Stimulated activated CD8-positive, alpha-beta memory T cell treated with anti-CD3 and anti-CD28 coated beads, Interleukin-12 subunit alpha, Interleukin-12 subunit beta, amount 100 ng/mL, for 4 hours (primary cell): ENCODE measurements around the gene NBEA.

ENCODE experiments used
- DNase-seq: peaks from one replicate; pipeline ENCODE4 v3.0.0-alpha.2; 2020; ENCODE audit warnings: low read depth

The NBEA gene

GRCh38 chr13:35279500-35279899, 337.4 kb downstream of the NBEA start:
- no peak for DNase-seq

DNA sequence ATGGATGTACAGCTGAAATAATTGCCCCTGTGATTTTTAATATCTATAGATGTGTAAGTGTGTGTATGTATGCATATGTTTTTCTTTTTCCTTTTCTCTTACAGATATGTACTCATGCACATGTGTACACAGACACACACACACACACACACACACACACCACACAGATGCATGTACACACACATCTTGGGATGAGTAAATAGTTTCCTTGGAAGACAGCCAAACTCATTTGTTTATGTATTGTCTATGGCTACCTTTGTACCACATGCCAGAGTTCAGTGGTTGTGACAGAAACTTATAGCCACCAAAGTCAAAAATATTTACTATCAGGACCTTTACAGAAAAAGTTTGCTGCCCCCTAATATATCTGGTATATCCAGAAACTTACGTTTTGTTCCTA, 341.8 kb downstream of the NBEA start:
- no peak for DNase-seq

- no peak for DNase-seq
Observed at GRCh38 chr13:35285677-35286076, 343.6 kb downstream of the NBEA start.

DNA sequence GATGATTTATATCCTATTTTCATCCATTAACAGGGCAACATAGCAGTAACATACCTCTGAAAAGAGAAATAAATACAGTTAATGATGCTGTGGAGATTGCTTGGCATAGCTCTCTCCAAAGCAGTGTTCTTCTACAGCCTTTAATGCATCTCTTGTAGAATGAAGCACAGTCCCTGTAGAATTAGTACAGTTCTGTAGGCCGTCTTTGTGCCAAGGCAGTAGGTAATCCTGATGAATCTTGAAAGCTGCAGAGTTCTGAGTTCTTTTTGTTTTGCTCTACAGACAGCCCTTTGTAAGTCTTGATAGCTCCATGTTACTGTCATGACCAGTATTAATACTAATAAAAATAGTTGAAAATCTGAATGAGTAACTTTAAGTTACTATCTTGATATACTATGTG, 350.3 kb downstream of the NBEA start:
- DNase-seq = no peak

- DNase-seq = no peak
Observed at GRCh38 chr13:35293579-35294226, 351.6 kb downstream of the NBEA start.

GRCh38 chr13:35309706-35310105, 367.6 kb downstream of the NBEA start:
- DNase-seq = no peak

DNA sequence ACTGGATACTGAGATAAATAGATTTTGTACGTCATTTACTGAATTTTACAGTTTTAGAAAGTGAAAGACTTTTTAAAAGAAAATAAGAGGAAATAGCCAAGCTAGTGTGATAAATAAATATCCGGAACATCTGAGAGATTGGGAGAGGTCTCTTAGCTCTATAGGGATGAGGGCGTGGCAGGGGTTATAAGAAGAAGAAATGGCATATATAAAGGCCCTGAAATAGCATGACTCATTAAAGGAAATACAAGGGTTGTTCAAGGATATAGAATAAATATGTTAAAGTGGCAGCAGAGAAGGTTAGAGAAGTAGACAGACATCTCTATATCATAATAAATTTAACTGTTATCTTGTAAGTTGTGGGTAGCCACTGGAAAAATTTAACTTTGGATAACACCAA, 390.1 kb downstream of the NBEA start:
- no peak for DNase-seq

- no peak for DNase-seq
Observed at GRCh38 chr13:35333157-35333556, 391.1 kb downstream of the NBEA start.

DNA sequence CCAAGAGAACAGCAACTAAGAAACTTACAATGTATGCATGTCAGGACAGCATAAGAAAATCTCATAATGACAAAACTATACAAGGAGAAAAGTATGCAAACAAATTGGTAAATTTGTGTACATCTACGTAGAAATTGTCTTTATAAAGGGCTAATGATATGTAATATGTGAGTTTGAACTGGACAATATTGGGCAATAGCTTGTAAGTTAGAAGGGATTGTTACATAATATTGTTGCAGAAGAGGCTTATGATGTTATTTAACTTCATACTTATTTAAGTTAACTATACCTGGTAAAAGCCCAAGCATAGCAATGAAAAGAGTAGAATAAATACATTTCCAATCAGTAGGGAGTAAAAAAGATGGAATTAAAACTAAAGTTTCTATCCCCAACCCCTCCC, 400.4 kb downstream of the NBEA start:
- DNase-seq = no peak

- DNase-seq = no peak
Observed at GRCh38 chr13:35343417-35343816, 401.3 kb downstream of the NBEA start.

- no peak for DNase-seq
Observed at GRCh38 chr13:35345992-35346391, 403.9 kb downstream of the NBEA start.

DNA sequence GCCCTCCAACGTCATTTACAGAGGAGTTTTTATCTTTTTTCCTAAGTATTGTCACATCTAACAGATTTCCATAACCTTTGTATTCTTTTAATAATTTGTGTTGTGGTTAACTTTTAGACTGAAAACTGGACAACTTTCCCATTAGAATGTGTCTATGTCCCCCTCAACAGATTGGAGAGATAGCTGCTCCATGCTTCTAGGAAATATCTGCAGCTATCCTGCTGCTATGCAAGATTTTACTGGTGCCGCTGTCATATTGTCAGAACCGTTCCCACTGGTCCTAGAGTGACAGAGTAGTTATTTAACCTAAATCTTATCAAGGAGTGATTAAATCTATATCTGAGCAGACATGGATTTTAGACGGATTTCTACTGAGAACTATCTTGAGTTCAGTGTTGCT, 404.4 kb downstream of the NBEA start:
- DNase-seq = no peak

- no peak for DNase-seq
Observed at GRCh38 chr13:35347679-35348205, 405.7 kb downstream of the NBEA start.

GRCh38 chr13:35349052-35349451, 407.0 kb downstream of the NBEA start:
- no peak for DNase-seq

DNA sequence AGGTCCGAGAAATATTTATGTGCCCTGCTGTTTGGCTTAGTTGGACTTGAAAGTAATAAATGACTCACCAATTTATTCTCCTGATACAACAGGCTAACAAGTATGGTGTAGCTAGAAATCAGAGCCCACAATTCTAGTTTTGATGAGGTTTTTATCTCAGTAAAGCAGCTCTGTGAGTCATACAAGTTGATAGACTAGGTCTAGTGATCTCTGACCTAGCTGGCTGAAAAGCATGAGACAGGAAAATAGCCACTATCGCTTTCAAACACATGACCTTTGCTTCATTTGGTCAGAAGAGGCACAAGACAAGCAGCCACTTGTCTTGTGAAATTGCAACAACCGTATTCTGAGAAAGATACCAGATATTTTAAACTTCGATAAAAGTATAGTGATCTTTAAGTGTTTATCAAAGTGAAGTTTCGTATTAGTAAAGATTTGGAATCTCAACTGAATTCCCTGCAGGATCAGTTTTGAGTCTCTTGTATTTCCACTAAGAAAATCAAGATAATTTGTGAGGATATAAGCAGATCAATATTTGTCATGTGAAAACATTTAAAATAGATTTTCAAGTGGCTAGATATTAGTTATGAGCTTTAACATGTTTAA, 407.7 kb downstream of the NBEA start:
- DNase-seq = no peak

DNA sequence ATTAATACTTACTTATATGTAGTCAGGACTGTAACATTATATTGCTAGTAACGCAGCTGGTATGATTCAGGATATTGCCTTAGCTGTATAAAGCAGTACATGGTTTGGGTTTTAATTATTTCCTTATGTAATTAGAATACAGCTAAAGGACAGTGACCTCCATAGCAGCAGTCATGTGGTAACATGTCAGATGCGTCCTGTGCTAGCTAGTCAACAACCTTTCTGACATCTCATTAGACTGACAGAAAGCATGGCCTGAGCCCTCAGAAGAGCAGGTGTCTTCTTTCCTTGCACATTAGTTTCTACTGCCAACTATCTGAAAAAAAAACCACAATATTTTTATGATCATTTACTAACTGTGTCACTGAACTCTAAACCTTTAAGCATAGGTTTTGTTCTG, 412.2 kb downstream of the NBEA start:
- no peak for DNase-seq

DNA sequence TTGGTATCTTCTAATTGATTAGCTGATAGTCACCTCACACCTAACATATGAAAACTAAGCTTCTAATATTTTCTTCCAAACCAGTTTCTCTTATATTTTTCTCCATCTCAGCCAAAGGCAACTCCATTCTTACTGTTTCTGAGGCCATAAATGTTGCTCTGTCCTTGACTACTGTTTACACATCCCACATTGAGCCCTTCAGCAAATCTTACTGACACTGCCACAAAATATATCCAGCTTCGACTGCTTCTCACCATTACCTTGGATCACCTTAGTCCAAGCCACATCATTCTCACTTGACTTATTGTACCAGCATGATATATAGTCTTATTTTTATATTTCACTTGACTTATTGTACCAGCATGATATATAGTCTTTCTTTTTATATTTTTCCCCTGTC, 412.8 kb downstream of the NBEA start:
- DNase-seq = no peak

DNA sequence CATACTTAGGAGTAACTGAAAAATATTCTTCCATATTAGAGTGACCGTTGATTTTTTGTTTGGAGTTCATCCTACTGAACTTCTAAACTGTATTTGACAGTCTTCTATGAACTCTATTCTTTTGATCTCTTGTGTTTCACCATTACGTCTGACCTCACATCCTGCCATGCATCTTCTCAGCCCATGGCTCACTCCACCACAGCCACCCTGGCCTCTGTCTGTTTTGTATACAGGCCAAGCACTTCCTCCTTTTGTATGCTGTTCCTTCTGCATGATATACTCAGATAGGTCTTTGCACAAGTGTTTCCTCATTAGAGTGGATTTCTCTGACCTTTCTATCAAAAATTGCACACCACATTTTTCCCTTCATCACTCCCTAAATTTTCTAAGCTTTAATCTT, 414.5 kb downstream of the NBEA start:
- DNase-seq = no peak

- DNase-seq = no peak
Observed at GRCh38 chr13:35365883-35366282, 423.8 kb downstream of the NBEA start.

DNA sequence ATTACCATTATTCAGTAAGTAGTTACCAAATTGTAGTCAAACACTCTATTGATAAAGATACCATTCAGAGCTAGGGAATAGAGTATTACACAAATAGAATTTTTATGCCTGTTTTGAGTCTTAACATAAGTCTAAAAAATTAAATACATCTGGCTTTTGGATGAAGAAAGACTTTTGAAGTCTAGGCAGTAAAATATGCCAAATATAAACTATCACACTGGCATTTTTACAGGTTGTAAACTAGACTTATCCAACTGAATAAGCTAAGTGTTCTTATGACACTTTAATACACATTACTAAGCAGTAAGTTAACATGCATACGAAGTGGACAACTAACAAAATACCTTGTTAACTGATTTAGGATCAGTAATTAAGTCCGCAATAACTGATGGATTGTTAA, 425.5 kb downstream of the NBEA start:
- DNase-seq = no peak

GRCh38 chr13:35378939-35379338, 436.9 kb downstream of the NBEA start:
- DNase-seq = no peak

- no peak for DNase-seq
Observed at GRCh38 chr13:35379663-35380062, 437.6 kb downstream of the NBEA start.

GRCh38 chr13:35387682-35388250, 445.7 kb downstream of the NBEA start:
- no peak for DNase-seq
